ENCODE results near the gene CNTNAP2. TPM values are rescaled to one million over a fixed set of nuclear protein-coding genes. Genes with fewer than 3 reads are reported as not detected.

CNTNAP2 gene
- total RNA-seq, 1 experiment from 2014 or later = not detected

DNA sequence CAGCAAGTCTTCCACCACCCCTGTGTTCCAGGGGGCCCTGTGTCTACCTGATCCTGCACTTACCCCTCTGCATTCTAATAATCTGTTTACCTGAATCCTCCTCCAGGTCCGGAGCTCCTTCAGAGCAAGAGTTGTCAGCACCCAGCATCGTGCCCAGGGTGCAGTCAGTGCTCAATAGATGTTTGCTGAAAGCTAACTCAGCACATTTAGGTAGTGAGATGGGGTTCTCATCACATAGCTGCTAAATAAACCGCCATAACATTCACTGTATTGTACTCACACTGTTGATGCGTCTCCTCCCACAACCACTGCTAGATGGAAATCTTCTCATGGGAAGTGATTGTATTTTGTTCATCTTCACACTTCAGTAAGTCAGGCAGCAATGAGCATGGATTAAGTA is 2097.5 kb downstream of the CNTNAP2 start:
- in situ Hi-C loops (cut with HindIII; ENCODE audit: low sequenced_read_pairs) = no loop called here
- no peak for DNase-seq (ENCODE audit: low spot score)

GRCh38 chr7:148218603-148219002 is 2102.0 kb downstream of the CNTNAP2 start:
- no peak for DNase-seq (ENCODE audit: low spot score)
- in situ Hi-C loops (cut with HindIII; ENCODE audit: low sequenced_read_pairs) = no loop called here

DNA sequence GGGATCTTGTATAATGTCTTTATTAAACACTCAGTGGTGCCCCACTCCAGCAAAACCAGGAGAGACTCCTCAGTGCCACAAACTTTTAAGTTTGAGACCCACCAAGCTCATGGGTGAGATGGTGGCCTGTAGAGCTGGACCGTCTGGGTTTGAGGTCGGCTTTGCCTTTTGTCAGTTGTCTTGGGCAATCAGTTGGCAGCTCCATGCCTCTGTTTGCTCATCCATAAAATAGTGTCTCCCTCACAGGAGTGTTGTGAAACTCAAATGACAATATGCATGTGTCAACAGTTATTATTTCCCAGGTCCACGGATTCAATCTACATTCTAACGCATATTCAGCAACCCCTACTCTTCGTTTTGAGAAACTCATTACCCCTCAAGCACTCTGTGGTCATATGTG is 2106.1 kb downstream of the CNTNAP2 start:
- no peak for DNase-seq (ENCODE audit: low spot score)
- in situ Hi-C loops (cut with HindIII; ENCODE audit: low sequenced_read_pairs) = no loop called here

DNA sequence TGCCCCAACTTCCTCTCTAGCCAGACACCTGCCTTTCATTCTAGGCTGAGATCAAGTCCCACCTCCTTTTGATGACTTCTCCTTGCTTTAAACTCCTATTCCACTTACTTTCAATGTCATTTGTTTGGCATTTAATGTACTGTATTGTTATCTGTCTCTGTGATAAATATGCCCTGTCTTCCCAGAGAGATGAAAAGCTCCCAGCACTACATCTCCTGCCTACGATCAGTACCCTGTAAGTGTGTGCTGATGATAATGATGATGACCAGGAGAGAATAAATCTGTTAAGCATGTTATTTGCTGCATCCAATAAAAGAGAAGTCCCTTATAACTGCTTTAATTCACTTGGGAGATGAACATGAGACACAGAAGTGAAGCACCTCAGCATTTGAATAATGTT is 2106.6 kb downstream of the CNTNAP2 start:
- DNase-seq (ENCODE audit: low spot score) = no peak
- in situ Hi-C loops (cut with HindIII; ENCODE audit: low sequenced_read_pairs) = no loop called here

DNA sequence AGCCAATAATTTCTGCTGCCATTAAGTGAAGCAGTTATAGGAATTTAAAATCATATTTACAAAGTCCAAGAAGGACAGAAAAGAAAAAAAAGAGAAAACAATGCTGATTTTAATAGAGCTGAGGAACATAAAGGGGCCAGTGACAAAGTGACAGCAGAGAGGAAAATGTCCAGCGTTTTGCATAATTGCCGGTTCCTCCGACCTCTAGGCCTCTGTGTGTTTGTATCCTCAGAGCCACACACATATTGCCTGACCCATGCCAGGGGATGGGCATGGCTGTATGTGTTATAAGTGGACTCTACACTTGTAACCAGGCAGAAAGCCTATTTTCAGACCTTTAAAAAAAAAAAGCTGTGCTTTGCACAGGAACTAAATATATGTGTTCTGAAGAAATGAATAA is 2107.1 kb downstream of the CNTNAP2 start:
- in situ Hi-C loops (cut with HindIII; ENCODE audit: low sequenced_read_pairs) = no loop called here

GRCh38 chr7:148230296-148230695 is 2113.7 kb downstream of the CNTNAP2 start:
- DNase-seq (ENCODE audit: low spot score) = peak; percentile 66
- in situ Hi-C loops (cut with HindIII; ENCODE audit: low sequenced_read_pairs) = no loop called here

More for the DNA sequence above, 2107.1 kb downstream of the CNTNAP2 start:
- no peak for DNase-seq (ENCODE audit: low spot score)

DNA sequence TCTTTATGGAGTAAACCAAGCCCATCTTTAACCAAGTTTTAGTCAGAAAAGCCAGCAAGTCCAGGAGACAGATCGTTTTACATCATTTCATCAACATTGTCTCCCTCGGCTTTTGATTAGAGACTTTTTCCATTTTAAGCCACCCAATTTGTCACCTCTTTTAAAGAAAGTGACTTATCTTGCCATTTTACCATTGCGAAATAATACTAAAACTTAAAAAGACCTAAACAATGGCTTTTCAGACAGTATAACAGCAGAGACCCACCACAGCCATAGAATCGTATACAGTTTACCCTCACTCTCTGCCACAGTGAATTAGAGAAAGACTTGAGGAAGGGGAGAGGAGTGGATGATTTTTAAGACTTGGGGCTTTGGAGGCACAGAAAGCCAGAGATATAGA is 2114.3 kb downstream of the CNTNAP2 start:
- in situ Hi-C loops (cut with HindIII; ENCODE audit: low sequenced_read_pairs) = no loop called here
- no peak for DNase-seq (ENCODE audit: low spot score)

- in situ Hi-C loops (cut with HindIII; ENCODE audit: low sequenced_read_pairs) = no loop called here
- DNase-seq (ENCODE audit: low spot score) = peak; percentile 78
These were observed 2116.2 kb downstream of the CNTNAP2 start for GRCh38 chr7:148232784-148233183.

- DNase-seq (ENCODE audit: low spot score) = peak; percentile 83
- in situ Hi-C loops (cut with HindIII; ENCODE audit: low sequenced_read_pairs) = no loop called here
These were observed 2118.1 kb downstream of the CNTNAP2 start for GRCh38 chr7:148234715-148235114.

DNA sequence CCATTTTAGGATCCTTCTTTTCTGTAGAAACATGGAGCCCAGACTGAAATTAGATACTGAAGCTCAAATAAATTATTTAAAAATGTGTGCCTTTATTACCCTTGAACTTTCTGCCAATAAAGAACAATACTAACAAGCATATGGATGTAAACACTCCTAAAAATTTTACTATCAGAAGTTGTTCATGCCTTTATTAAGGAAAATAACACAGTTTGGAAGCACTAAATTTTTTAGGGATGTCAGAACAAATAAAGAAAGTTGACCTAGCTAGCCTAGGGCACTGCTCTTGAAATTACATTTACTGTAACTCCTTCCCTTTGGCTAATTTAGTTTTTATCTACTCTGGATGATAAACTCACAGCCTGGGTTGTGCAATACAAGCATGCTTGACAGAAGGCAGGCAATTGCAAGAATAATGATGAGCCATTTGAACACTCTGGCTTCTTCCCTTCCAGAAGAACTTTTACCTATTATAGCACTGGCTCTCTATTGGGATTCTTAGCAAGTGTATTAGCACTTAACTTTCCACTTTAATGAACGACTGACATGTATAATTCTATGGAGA is 2122.2 kb downstream of the CNTNAP2 start:
- DNase-seq (ENCODE audit: low spot score) = no peak
- in situ Hi-C loops (cut with HindIII; ENCODE audit: low sequenced_read_pairs) = no loop called here

DNA sequence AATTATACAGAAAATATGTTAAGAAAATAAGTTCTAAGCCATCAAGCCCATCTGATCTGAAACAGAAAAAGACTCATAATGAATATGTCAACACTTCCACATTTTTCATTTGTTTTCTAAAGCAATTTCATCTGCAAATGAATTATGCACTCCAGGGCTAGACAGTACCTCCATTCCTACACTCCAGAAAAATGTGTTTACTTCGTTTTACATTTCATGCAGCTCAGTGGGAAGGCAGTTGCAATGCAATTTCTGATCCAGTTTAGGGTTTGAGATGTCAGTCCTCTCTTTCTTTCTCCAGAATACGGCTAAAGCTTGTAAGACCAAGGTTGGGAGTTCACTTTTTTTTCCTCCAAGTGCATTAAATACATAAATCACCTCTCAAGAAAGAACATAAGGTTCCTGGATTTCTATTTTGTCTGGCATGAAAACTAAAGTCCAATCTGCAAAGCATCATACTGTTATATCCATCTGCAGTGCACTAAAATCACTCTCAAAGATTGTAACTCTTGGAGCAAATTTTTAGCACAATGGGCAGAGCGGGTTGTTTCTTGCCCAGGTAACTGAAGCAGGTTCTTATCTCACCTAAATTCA is 2125.2 kb downstream of the CNTNAP2 start:
- DNase-seq (ENCODE audit: low spot score) = no peak
- in situ Hi-C loops (cut with HindIII; ENCODE audit: low sequenced_read_pairs) = no loop called here

DNA sequence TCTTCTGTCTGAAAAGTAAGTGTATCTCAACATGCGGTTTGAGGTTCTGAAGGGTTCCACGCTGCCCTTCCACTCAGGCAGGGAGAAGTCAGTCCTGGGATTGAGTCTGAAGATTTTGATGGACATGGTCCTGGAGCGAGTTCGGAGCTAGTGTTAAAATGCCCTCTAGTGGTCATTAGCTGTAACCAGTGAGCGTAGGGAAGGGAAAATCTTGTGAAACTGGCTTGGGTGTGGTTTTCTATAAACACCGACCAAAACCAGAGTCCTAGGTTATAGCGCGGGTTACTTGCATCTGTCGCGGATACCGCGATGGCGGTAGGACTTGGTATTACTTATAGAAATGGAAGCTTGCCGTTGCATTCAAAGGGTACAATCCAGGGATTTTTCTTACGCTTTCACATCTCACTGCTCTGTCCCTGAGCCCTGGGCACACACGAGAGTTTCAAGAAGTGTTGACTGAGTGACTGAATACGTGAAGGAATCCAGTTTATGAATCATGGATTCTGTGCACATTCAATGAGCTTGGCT is 2125.8 kb downstream of the CNTNAP2 start:
- in situ Hi-C loops (cut with HindIII; ENCODE audit: low sequenced_read_pairs) = no loop called here

DNA sequence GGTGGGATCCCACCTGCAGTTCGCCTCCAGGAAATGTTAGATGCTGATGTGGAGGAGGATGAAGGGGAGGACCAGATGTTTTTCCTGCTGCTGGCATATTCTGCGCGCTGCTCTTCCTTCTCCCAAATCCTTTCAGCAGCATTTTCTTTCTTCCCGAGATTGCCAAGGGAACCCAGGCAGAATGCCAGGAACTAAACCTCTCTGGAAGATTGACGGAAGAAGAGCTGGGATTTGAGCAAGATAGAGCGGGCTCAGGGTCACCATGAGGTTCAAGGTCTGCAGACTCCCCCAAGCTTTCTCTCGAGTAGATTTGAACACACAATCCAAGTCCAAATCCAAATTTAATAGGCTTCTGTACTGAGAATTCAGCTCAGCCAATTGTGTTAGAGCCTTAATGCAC is 2128.8 kb downstream of the CNTNAP2 start:
- in situ Hi-C loops (cut with HindIII; ENCODE audit: low sequenced_read_pairs) = no loop called here
- DNase-seq (ENCODE audit: low spot score) = no peak

More for the DNA sequence above, 2125.8 kb downstream of the CNTNAP2 start:
- peak; percentile 80 for DNase-seq (ENCODE audit: low spot score)

- in situ Hi-C loops (cut with HindIII; ENCODE audit: low sequenced_read_pairs) = no loop called here
- no peak for DNase-seq (ENCODE audit: low spot score)
These were observed 2137.0 kb downstream of the CNTNAP2 start for GRCh38 chr7:148253629-148254028.

DNA sequence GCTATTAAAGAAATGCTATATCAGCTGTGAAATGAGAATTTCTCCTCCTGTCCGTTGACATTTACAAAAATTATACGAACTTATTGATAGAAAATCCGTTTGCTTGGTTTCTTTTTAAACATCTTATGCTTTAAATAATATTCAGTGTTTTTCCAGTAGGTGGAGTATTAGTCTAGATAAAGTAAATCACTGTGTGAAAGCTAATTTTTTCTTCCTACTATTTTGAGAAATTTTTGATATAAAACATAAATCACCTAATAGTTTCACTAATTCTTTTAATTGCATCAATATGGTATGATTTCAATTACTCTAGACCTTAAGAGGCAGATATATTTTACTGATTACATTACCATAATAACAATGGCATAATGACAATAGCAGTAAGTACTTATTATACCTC is 2138.7 kb downstream of the CNTNAP2 start:
- in situ Hi-C loops (cut with HindIII; ENCODE audit: low sequenced_read_pairs) = no loop called here
- no peak for DNase-seq (ENCODE audit: low spot score)

GRCh38 chr7:148256433-148256832 is 2139.8 kb downstream of the CNTNAP2 start:
- in situ Hi-C loops (cut with HindIII; ENCODE audit: low sequenced_read_pairs) = no loop called here
- DNase-seq (ENCODE audit: low spot score) = no peak

GRCh38 chr7:148260599-148260998 is 2144.0 kb downstream of the CNTNAP2 start:
- in situ Hi-C loops (cut with HindIII; ENCODE audit: low sequenced_read_pairs) = no loop called here

GRCh38 chr7:148261523-148261922 is 2144.9 kb downstream of the CNTNAP2 start:
- in situ Hi-C loops (cut with HindIII; ENCODE audit: low sequenced_read_pairs) = no loop called here
- no peak for DNase-seq (ENCODE audit: low spot score)

More at GRCh38 chr7:148260599-148260998, 2144.0 kb downstream of the CNTNAP2 start:
- DNase-seq (ENCODE audit: low spot score) = no peak

GRCh38 chr7:148261996-148262688 is 2145.5 kb downstream of the CNTNAP2 start:
- DNase-seq (ENCODE audit: low spot score) = no peak
- in situ Hi-C loops (cut with HindIII; ENCODE audit: low sequenced_read_pairs) = no loop called here

GRCh38 chr7:148262721-148263229 is 2146.2 kb downstream of the CNTNAP2 start:
- in situ Hi-C loops (cut with HindIII; ENCODE audit: low sequenced_read_pairs) = no loop called here

More at GRCh38 chr7:148262721-148263229, 2146.2 kb downstream of the CNTNAP2 start:
- peak; percentile 70 for DNase-seq (ENCODE audit: low spot score)
